ENCODE measurements around the gene PCDHGA3.
"Not testable (repeated sequence)": the region's sequence is repeated elsewhere in the genome, so short reads cannot be mapped to it uniquely, and the experiment has no call there.

The PCDHGA3 gene

DNA sequence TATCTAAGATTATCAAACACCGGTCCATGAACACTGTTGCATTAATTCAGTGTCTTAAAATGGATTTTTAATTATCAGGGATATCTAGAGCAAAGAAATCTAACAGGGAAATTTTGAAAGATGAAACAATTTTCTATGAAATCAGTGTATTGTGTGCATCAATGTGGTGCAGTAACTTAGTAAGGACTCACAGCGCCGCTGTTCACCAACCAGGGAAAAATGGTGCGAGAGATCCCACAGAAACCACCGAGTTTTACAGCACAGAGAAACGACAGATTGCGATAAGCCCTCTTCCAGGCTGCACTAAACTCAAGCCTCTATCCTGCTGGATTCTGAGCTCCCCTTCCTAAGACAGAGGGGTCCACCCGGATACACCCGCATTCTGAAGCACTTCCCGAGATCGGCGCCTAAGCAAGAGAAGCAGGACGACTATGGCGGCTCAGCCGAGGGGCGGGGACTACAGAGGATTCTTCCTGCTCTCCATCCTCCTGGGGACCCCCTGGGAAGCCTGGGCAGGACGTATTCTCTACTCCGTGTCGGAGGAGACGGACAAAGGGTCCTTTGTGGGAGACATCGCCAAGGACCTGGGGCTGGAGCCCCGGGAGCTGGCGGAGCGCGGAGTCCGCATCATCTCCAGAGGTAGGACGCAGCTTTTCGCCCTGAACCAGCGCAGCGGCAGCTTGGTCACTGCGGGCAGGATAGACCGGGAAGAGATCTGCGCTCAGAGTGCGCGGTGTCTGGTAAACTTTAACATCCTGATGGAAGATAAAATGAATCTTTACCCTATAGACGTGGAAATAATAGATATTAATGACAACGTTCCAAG lies 39.1 kb downstream of the PCDHGA3 start, which contains the start of gene PCDHGA7:
PCDHGA7 (plus strand) TSS at position 274 of the 826 bp plus-strand sequence; CDS start at position 432, 158 bp downstream.
- in situ Hi-C loops (cut with MboI; ENCODE audit: low sequenced_read_pairs): no loop called here

DNA sequence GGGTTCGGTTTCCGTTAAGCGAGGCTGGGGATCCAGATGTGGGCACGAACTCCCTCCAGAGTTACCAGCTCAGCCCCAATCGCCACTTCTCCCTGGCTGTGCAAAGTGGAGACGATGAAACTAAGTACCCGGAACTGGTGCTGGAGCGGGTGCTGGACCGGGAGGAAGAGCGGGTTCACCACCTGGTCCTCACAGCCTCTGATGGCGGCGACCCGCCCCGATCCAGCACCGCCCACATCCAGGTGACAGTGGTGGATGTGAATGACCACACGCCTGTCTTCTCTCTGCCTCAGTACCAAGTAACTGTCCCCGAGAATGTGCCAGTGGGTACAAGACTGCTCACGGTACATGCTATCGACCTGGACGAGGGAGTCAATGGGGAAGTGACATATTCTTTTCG lies 39.7 kb downstream of the PCDHGA3 start:
- in situ Hi-C loops (cut with MboI; ENCODE audit: low sequenced_read_pairs): no loop called here

DNA sequence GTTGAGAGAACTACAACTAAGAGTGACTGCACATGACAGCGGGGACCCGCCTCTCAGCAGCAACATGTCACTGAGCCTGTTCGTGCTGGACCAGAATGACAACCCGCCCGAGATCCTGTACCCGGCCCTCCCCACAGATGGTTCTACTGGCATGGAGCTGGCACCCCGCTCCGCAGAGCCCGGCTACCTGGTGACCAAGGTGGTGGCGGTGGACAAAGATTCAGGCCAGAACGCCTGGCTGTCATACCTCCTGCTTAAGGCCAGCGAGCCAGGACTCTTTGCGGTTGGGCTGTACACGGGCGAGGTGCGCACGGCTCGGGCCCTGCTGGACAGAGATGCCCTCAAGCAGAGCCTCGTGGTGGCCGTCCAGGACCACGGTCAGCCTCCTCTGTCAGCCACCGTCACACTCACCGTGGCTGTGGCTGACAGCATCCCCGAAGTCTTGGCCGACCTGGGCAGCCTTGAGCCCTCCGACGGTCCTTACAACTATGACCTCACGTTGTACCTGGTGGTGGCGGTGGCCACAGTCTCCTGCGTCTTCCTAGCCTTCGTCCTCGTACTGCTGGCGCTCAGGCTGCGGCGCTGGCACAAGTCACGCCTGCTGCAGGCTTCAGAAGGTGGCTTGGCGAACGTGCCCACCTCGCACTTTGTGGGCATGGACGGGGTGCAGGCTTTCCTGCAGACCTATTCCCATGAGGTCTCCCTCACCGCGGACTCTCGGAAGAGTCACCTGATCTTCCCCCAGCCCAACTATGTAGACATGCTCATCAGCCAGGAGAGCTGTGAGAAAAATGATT lies 41.0 kb downstream of the PCDHGA3 start:
- in situ Hi-C loops (cut with MboI; ENCODE audit: low sequenced_read_pairs): no loop called here

DNA sequence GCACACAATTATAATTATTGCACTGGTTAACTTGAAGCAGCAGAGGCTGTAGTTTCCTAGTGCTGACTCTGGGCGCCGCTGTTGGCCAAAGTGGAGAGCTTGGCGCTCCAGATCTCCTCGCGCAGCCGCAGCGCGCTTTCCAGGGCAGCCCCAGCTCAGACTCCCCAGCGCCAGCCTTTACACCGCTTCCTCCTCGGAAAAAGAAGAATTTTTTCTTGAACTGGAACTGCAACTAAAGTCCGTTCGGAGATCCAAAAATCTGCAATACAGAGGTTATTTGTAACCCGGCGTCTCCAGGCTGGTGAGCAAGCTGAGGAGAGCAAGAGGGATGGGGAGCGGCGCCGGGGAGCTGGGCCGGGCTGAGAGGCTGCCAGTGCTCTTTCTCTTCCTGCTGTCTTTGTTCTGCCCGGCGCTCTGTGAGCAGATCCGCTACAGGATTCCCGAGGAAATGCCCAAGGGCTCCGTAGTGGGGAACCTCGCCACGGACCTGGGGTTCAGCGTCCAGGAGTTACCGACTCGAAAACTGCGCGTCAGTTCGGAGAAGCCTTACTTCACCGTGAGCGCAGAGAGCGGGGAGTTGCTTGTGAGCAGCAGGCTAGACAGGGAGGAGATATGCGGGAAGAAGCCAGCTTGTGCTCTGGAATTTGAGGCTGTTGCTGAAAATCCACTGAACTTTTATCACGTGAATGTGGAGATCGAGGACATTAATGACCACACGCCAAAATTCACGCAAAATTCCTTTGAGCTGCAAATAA lies 44.1 kb downstream of the PCDHGA3 start, which contains the start of gene PCDHGB4:
PCDHGB4 (plus strand) TSS at position 142 of the 755 bp plus-strand sequence; CDS start at position 329, 187 bp downstream.
- in situ Hi-C loops (cut with MboI; ENCODE audit: low sequenced_read_pairs): not testable (repeated sequence)

DNA sequence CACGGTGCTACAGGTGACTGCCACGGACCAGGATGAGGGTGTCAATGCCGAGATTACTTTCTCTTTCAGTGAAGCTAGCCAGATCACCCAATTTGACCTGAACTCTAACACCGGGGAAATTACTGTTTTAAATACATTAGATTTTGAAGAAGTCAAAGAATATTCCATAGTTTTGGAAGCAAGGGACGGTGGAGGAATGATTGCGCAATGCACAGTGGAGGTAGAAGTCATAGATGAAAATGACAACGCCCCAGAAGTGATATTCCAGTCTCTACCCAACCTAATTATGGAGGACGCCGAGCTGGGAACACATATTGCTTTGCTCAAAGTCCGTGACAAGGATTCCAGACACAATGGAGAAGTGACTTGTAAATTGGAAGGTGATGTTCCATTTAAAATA lies 45.0 kb downstream of the PCDHGA3 start:
- in situ Hi-C loops (cut with MboI; ENCODE audit: low sequenced_read_pairs): no loop called here

DNA sequence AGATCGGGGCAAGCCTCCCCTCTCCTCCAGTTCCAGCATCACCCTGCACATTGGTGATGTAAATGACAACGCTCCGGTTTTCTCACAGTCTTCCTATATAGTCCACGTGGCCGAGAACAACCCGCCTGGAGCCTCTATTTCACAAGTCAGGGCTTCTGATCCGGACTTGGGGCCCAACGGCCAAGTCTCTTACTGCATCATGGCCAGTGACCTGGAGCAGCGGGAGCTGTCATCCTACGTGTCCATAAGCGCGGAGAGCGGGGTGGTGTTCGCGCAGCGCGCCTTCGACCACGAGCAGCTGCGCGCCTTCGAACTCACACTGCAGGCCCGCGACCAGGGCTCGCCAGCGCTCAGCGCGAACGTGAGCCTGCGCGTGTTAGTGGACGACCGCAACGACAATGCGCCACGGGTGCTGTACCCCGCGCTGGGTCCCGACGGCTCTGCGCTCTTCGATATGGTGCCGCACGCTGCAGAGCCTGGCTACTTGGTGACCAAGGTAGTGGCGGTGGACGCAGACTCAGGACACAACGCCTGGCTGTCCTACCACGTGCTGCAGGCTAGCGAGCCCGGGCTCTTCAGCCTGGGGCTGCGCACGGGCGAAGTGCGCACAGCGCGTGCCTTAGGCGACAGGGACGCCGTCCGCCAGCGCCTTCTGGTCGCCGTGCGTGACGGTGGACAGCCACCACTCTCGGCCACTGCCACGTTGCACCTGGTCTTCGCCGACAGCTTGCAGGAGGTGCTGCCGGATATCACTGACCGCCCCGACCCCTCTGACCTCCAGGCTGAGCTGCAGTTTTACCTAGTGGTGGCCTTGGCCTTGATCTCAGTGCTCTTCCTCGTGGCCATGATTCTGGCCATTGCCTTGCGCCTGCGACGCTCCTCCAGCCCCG lies 45.8 kb downstream of the PCDHGA3 start:
- in situ Hi-C loops (cut with MboI; ENCODE audit: low sequenced_read_pairs): no loop called here

DNA sequence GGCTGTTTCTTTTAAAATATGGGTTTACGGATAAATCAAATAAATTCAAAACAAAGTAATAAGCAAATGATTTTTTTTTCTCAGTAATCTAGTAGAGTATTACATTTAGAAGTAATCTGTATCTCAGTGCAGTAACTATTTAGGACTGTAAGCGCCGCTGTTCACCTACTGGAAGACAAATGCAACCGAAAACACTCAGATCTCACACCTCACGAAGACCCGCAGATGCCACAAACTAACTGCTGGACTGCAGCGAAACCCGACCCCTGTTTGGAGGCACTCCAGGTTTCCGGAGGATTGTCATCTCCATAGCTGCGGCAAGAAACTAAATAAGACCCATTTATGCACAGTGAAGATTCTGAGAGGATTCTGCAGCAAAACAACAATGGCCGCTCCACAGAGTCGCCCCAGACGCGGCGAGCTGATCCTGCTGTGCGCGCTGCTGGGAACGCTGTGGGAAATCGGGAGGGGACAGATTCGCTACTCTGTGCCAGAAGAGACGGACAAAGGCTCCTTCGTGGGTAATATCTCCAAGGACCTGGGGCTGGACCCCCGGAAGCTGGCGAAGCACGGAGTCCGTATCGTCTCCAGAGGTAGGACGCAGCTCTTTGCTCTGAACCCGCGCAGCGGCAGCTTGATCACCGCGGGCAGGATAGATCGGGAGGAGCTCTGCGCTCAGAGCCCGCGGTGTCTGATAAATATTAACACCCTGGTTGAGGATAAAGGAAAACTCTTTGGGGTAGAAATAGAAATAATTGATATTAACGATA lies 49.0 kb downstream of the PCDHGA3 start, which contains the start of gene PCDHGA8:
PCDHGA8 (plus strand) TSS at position 205 of the 770 bp plus-strand sequence; CDS start at position 386, 181 bp downstream.
- in situ Hi-C loops (cut with MboI; ENCODE audit: low sequenced_read_pairs): no loop called here

DNA sequence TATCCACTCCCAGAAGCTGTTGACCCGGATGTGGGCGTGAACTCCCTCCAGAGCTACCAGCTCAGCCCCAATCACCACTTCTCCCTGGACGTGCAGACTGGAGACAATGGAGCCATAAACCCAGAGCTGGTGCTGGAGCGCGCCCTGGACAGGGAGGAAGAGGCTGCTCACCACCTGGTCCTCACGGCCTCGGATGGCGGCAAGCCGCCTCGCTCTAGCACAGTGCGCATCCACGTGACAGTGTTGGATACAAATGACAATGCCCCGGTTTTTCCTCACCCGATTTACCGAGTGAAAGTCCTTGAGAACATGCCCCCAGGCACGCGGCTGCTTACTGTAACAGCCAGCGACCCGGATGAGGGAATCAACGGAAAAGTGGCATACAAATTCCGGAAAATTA lies 49.6 kb downstream of the PCDHGA3 start:
- in situ Hi-C loops (cut with MboI; ENCODE audit: low sequenced_read_pairs): no loop called here

DNA sequence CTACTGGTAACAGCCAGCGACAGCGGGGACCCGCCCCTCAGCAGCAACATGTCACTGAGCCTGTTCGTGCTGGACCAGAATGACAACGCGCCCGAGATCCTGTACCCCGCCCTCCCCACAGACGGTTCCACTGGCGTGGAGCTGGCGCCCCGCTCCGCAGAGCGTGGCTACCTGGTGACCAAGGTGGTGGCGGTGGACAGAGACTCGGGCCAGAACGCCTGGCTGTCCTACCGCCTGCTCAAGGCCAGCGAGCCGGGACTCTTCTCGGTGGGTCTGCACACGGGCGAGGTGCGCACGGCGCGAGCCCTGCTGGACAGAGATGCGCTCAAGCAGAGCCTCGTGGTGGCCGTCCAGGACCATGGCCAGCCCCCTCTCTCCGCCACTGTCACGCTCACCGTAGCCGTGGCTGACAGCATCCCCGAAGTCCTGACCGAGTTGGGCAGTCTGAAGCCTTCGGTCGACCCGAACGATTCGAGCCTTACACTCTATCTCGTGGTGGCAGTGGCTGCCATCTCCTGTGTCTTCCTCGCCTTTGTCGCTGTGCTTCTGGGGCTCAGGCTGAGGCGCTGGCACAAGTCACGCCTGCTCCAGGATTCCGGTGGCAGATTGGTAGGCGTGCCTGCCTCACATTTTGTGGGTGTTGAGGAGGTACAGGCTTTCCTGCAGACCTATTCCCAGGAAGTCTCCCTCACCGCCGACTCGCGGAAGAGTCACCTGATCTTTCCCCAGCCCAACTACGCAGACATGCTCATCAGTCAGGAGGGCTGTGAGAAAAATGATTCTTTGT lies 51.0 kb downstream of the PCDHGA3 start:
- in situ Hi-C loops (cut with MboI; ENCODE audit: low sequenced_read_pairs): not testable (repeated sequence)
